Mammary epithelial cell (primary cell): ENCODE results near the gene LBX1.

ENCODE experiments used
- CTCF ChIP-seq, 2 donors: IDR thresholded peaks in 1 of 2; conservative IDR thresholded peaks in 1 of 2; 2 replicates each; pipeline ENCODE4 v1.5.1; 2011 to 2012; ENCODE audit warnings: inconsistent platforms in 2 of 2, low read length in 2 of 2, mild to moderate bottlenecking in 2 of 2, control low read depth in 1 of 2, low read depth in 1 of 2; ENCODE audit not compliant: insufficient read depth in 1 of 2; ENCODE audit errors: extremely low read depth in 1 of 2
- EZH2 ChIP-seq: IDR thresholded peaks from 2 replicates; pipeline ENCODE4 v1.6.1; 2012; ENCODE audit warnings: low read length, inconsistent platforms, borderline replicate concordance

GRCh38 chr10:101208543-101208942, 20.7 kb downstream of the LBX1 start:
- TF ChIP-seq CTCF (conservative IDR thresholded peaks at IDR 0.05 in 1 of 2, IDR thresholded peaks at IDR 0.05 in 1 of 2; ENCODE audit: extremely low read depth in 1 of 2, insufficient read depth in 1 of 2, low read depth in 1 of 2, low read length in 2 of 2): no peak
- TF ChIP-seq EZH2: no peak
